RWPE2 (cell line): ENCODE results near the gene C3orf70.

ENCODE experiments used
- ATAC-seq: fragments of 200-7000 bp; cut with Tn5 transposase; 3 replicates; pipeline ENCODE4 v1.9.1; 2021; ENCODE audit warnings: low read depth
- DNase-seq: peaks from one replicate; pipeline ENCODE4 v3.0.0-alpha.2; 2020; ENCODE audit warnings: low spot score
- H3K27ac ChIP-seq: fragments of 450-650 bp; 2 replicates; pipeline ENCODE4 v1.5.1; 2017; ENCODE audit warnings: mild to moderate bottlenecking; ENCODE audit not compliant: poor library complexity, severe bottlenecking
- H3K27me3 ChIP-seq: fragments of 250-450 bp; sonication (Bioruptor Pico); 2 replicates; pipeline ENCODE4 v1.5.1; 2021; ENCODE audit warnings: mild to moderate bottlenecking, moderate library complexity; ENCODE audit not compliant: insufficient read depth, poor library complexity, severe bottlenecking
- H3K36me3 ChIP-seq: fragments of 250-450 bp; sonication (Bioruptor Pico); 2 replicates; pipeline ENCODE4 v1.5.1; 2020; ENCODE audit warnings: low read depth, mild to moderate bottlenecking, moderate library complexity
- H3K4me1 ChIP-seq: fragments of 250-450 bp; sonication (Bioruptor Pico); 2 replicates; pipeline ENCODE4 v1.5.1; 2021; ENCODE audit warnings: mild to moderate bottlenecking, moderate library complexity; ENCODE audit not compliant: insufficient read depth, poor library complexity, severe bottlenecking
- H3K4me3 ChIP-seq: fragments of 250-450 bp; sonication (Bioruptor Pico); 2 replicates; pipeline ENCODE4 v1.5.1; 2021; ENCODE audit warnings: mild to moderate bottlenecking, moderate library complexity; ENCODE audit not compliant: severe bottlenecking
- H3K9me3 ChIP-seq: fragments of 250-450 bp; sonication (Bioruptor Pico); 2 replicates; pipeline ENCODE4 v1.5.1; 2021; ENCODE audit warnings: mild to moderate bottlenecking, moderate library complexity; ENCODE audit not compliant: severe bottlenecking
- TF ChIP-seq, protein P1 (sequence below): fragments of 450-650 bp; IDR thresholded peaks from one replicate; pipeline ENCODE4 v1.5.1; 2017; ENCODE audit warnings: mild to moderate bottlenecking, moderate library complexity; ENCODE audit not compliant: poor library complexity, severe bottlenecking

C3orf70 gene

DNA sequence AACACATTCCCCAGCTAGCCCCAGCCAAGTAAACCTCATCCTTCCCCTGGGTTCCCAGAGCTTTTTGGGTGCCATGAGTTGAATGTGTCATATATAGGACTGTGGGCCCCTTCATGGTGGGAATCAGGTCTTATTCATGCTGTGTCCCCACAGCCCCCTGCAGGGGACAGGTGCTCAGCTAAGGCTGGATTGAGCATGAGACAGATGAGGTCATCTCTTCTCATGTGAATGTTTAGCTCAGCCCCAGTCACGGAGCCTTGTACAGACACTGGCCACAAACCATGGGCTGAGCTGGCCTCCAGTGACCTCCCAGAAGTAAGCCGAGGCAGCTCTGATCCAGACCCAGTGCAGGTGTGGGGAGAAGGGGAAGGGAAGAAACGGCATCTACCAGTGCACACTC, 70.7 kb downstream of the C3orf70 start:
- no peaks in the 10 kb centered on the region for H3K36me3 ChIP-seq
- no peak for DNase-seq
- no peak for ATAC-seq
- no peak overlapping the region for H3K27ac ChIP-seq
- H3K9me3 ChIP-seq = no peaks in the 10 kb centered on the region
- TF ChIP-seq, protein P1, sequence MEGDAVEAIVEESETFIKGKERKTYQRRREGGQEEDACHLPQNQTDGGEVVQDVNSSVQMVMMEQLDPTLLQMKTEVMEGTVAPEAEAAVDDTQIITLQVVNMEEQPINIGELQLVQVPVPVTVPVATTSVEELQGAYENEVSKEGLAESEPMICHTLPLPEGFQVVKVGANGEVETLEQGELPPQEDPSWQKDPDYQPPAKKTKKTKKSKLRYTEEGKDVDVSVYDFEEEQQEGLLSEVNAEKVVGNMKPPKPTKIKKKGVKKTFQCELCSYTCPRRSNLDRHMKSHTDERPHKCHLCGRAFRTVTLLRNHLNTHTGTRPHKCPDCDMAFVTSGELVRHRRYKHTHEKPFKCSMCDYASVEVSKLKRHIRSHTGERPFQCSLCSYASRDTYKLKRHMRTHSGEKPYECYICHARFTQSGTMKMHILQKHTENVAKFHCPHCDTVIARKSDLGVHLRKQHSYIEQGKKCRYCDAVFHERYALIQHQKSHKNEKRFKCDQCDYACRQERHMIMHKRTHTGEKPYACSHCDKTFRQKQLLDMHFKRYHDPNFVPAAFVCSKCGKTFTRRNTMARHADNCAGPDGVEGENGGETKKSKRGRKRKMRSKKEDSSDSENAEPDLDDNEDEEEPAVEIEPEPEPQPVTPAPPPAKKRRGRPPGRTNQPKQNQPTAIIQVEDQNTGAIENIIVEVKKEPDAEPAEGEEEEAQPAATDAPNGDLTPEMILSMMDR = no peak
- no peaks in the 10 kb centered on the region for H3K4me1 ChIP-seq
- H3K27me3 ChIP-seq = peaks cover 8% of the 10 kb centered on the region
- no peak overlapping the region for H3K4me3 ChIP-seq

DNA sequence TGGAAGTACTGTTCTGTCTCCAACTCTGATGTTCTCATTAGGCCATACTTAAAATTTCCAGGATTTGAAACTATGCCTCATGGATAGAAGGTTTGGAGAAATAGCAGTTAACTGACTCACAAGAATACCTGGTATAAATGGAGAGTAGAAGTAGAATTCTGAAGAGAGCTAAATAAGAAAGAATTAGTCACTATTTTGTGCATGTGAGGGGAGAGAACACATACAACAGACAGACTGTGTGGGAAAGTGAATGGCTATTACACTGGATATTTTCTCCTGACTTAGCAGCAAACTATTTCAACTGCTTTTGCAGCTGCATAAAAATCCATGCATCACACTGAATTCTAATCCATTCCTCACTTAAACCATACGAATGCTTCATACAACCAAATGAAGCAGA, 71.3 kb downstream of the C3orf70 start:
- no peaks in the 10 kb centered on the region for H3K9me3 ChIP-seq
- H3K36me3 ChIP-seq = no peaks in the 10 kb centered on the region
- ATAC-seq = no peak
- no peak overlapping the region for H3K27ac ChIP-seq
- H3K4me3 ChIP-seq = no peak overlapping the region
- H3K4me1 ChIP-seq = no peaks in the 10 kb centered on the region
- H3K27me3 ChIP-seq = peaks cover 8% of the 10 kb centered on the region
- no peak for DNase-seq
- TF ChIP-seq, protein P1 = no peak

GRCh38 chr3:185079625-185080024, 73.2 kb downstream of the C3orf70 start:
- no peak for DNase-seq
- H3K4me1 ChIP-seq = no peaks in the 10 kb centered on the region
- TF ChIP-seq, protein P1 = no peak
- no peak overlapping the region for H3K27ac ChIP-seq
- H3K36me3 ChIP-seq = no peaks in the 10 kb centered on the region
- no peaks in the 10 kb centered on the region for H3K27me3 ChIP-seq
- no peak for ATAC-seq
- no peaks in the 10 kb centered on the region for H3K9me3 ChIP-seq
- no peak overlapping the region for H3K4me3 ChIP-seq

DNA sequence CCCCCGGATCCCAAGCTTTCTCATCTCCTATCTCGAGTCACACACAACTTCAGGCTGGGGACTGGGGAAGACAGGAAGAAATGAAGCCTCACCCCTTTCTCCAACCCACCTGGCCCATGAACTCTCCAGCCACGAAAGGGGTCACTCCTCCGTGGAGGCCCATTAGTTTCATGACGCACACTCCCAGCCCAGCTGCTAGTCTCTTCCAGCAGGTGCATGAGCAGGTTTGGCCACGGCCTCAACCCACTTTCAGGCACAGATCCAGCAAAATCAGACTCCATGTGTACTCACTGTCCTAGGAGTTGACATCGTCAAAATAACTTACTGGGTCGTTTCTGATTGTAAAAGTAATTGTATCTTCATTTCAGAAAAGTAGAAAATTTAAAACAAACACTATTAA, 76.6 kb downstream of the C3orf70 start:
- no peak overlapping the region for H3K4me3 ChIP-seq
- TF ChIP-seq, protein P1 = no peak
- no peak overlapping the region for H3K27ac ChIP-seq
- no peaks in the 10 kb centered on the region for H3K4me1 ChIP-seq
- ATAC-seq (no peak), DNase-seq (no peak)
- no peaks in the 10 kb centered on the region for H3K27me3 ChIP-seq
- H3K36me3 ChIP-seq = no peaks in the 10 kb centered on the region
- no peaks in the 10 kb centered on the region for H3K9me3 ChIP-seq

DNA sequence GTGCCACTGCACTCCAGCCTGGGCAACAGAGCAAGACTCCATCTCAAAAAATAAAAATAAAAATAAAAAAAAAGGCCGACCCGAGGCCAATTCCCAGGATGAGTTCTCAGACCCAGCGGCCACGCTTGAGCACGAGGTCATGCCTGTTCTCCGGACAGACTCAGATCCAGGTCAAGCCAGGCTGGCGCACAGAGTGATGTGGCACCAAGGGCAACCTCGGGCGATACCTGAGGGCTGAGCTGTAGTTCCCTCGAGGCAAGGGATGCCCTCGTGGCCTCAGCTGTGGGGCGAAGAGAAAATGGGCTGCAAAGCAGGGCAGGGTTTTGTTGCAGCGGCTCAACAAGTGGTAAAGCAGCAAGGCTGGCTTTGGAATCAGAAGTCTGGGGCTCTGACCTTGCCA, 77.3 kb downstream of the C3orf70 start:
- H3K36me3 ChIP-seq = no peaks in the 10 kb centered on the region
- H3K27ac ChIP-seq = no peak overlapping the region
- DNase-seq (no peak), ATAC-seq (no peak)
- H3K4me3 ChIP-seq = no peak overlapping the region
- H3K27me3 ChIP-seq = no peaks in the 10 kb centered on the region
- TF ChIP-seq, protein P1 = no peak
- no peaks in the 10 kb centered on the region for H3K9me3 ChIP-seq
- no peaks in the 10 kb centered on the region for H3K4me1 ChIP-seq
